B cell (primary cell): Measurements from ENCODE around the gene ATP10A.

Source experiments
- EZH2 ChIP-seq: IDR thresholded peaks from 2 replicates; pipeline ENCODE4 v1.6.1; 2012; ENCODE audit warnings: borderline replicate concordance, low read depth, mild to moderate bottlenecking, moderate library complexity, low read length; ENCODE audit not compliant: insufficient read depth, poor library complexity, severe bottlenecking
- TF ChIP-seq, protein P1 (sequence below): fragments of 200-600 bp; IDR thresholded peaks from one replicate; pipeline ENCODE4 v1.8.0; 2022; ENCODE audit warnings: antibody characterized with exemption, mild to moderate bottlenecking

DNA sequence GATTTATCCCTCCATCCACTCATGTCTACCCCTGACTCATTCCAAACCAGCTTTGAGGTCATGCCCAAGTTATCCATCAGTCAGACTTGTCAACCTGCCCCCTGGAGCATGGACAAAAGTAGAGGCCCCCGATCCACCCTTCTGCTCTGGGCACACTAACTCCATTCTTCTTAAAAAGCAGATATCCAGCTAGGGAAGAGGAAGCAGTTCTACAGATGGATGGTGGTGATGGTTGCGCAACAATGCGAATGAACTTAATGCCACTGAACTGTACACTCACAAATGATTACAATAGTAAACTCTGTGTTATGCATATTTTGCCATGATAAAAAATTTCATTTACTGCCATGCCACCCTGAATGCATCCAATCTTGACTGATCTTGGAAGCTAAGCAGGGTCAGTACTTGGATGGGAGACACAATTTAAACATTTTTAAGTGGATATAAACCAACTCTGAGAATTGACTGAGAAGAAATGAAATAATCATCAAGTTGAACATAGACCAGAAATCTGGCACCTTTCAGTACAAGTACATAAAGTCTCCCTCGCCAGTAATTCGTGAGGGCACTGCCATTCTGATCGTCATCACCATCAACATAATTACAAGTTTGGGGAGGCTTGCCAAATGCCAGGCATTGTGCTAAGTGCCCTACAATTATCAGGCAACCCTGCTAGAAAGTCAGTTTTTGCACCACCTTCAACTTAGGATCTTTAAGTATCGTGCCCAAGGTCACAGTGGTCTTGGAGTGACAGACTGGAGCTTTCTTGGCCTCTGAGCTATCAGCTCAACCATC is 124.8 kb downstream of the ATP10A start:
- no peak for TF ChIP-seq EZH2
- TF ChIP-seq, protein P1, sequence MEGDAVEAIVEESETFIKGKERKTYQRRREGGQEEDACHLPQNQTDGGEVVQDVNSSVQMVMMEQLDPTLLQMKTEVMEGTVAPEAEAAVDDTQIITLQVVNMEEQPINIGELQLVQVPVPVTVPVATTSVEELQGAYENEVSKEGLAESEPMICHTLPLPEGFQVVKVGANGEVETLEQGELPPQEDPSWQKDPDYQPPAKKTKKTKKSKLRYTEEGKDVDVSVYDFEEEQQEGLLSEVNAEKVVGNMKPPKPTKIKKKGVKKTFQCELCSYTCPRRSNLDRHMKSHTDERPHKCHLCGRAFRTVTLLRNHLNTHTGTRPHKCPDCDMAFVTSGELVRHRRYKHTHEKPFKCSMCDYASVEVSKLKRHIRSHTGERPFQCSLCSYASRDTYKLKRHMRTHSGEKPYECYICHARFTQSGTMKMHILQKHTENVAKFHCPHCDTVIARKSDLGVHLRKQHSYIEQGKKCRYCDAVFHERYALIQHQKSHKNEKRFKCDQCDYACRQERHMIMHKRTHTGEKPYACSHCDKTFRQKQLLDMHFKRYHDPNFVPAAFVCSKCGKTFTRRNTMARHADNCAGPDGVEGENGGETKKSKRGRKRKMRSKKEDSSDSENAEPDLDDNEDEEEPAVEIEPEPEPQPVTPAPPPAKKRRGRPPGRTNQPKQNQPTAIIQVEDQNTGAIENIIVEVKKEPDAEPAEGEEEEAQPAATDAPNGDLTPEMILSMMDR: no peak
